Measurements from ENCODE around the gene GPR173. TPM values are rescaled to one million over a fixed set of nuclear protein-coding genes. Genes with fewer than 3 reads are reported as not detected.

GPR173 gene
- total and polyA plus RNA-seq, 9 of the 15 experiments (the other 6 are each of a cell fraction or from before 2014, with no cell fraction given): 0.01 TPM; not detected in 8

- peak; percentile 35; the same call in 1 of the 2 replicates for TF ChIP-seq ZNF407 (IDR thresholded peaks at IDR 0.05; ENCODE audit: low read depth)
- peak; percentile 72 for TF ChIP-seq RBM25 (IDR thresholded peaks at IDR 0.05; ENCODE audit: low read depth, low read length, severe bottlenecking)
- TF ChIP-seq ZBTB7A (IDR thresholded peaks at IDR 0.05; ENCODE audit: borderline replicate concordance, control insufficient read depth, low read depth, low read length): peak; percentile 54
- TF ChIP-seq ZBTB12 (CRISPR knock-in tag; IDR thresholded peaks at IDR 0.05): peak; percentile 59
- peak; percentile 74 for TF ChIP-seq VEZF1 (CRISPR knock-in tag; IDR thresholded peaks at IDR 0.05)
- TF ChIP-seq HCFC1 (IDR thresholded peaks at IDR 0.05; ENCODE audit: low read depth, low read length): no peak
- TF ChIP-seq NR2C2 (CRISPR knock-in tag; IDR thresholded peaks at IDR 0.05): no peak
- TF ChIP-seq NR2C2 (tag; IDR thresholded peaks at IDR 0.05): peak; percentile 35; the same call in 1 of the 2 replicates
- no peak for TF ChIP-seq GMEB1 (CRISPR knock-in tag; IDR thresholded peaks at IDR 0.05)
- peak; percentile 80 for TF ChIP-seq EGR1 (conservative IDR thresholded peaks at IDR 0.05)
- no peak for TF ChIP-seq HMG20A (CRISPR knock-in tag; conservative IDR thresholded peaks at IDR 0.05)
Observed at GRCh38 chrX:53081925-53082772, 33.6 kb downstream of the GPR173 start, which contains the start of gene TSPYL2 (continued).

All from K562 (cell line).